Measurements from ENCODE around the gene USP53. TPM values are rescaled to one million over a fixed set of nuclear protein-coding genes. Genes with fewer than 3 reads are reported as not detected.

USP53 gene
- total and polyA plus RNA-seq, 2 of the 13 experiments (the other 11 are each of a cell fraction or from before 2014, with no cell fraction given) = 5.3 to 8.1 TPM

DNA sequence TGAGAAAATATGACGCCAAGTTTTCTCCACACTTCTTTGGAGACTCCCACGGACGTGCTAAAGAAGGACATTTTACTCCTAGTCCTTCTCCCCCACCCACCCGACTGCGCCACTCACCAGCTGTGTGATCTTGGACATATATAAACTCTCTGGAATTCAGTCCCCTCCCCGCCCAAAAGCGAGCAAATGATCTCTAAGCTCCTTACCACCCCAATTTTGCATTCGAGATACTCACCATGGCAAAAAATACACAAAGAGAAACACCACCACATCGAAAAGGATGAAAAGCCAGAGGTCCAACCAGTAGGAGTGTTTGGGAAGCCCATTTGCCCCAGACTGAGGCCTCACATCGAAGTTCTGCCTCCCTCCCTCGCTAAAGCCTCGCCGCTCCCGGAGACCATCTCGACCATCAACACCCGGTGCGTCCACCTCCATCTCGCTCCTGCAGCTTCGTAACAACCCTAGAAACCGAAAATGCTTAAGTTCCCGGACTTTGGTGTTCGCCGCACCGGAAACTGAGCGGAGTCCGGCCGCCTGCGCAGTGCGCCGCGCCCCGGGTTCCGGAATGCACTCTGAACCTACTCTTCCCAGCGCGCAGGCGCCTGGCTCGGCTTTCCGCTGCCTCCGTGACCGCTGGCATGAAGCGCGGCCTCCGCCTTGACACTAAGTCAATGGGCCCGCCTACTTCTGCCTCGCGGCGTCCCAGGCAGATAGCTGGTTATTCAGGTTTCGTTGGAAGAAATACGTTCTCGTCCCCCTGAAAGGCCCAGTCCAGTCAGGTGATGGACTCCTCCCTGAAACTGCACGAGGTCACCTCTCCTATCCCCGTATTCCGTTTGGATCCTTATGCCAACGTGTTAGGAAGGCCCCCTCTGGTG, 87.8 kb downstream of the USP53 start (continued):
- 0 out of 2 replicates have a peak, but pooled peaks have one; percentile 25 for TF ChIP-seq DNMT3B (CRISPR knock-in tag; conservative IDR thresholded peaks at IDR 0.05)
- TF ChIP-seq, protein P1, sequence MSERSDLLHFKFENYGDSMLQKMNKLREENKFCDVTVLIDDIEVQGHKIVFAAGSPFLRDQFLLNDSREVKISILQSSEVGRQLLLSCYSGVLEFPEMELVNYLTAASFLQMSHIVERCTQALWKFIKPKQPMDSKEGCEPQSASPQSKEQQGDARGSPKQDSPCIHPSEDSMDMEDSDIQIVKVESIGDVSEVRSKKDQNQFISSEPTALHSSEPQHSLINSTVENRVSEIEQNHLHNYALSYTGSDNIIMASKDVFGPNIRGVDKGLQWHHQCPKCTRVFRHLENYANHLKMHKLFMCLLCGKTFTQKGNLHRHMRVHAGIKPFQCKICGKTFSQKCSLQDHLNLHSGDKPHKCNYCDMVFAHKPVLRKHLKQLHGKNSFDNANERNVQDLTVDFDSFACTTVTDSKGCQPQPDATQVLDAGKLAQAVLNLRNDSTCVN (CRISPR knock-in tag; IDR thresholded peaks at IDR 0.05; ENCODE audit: borderline replicate concordance) = peak; percentile 79; the same call in 1 of the 2 replicates
- no peak for TF ChIP-seq ZSCAN20 (CRISPR knock-in tag; IDR thresholded peaks at IDR 0.05; ENCODE audit: borderline replicate concordance)
- TF ChIP-seq SALL2 (CRISPR knock-in tag; IDR thresholded peaks at IDR 0.05) = no peak
- TF ChIP-seq ZFP36L1 (CRISPR knock-in tag; IDR thresholded peaks at IDR 0.05) = no peak; the same call in 1 of the 2 replicates
- no peak for TF ChIP-seq SMARCE1 (IDR thresholded peaks at IDR 0.05; ENCODE audit: borderline replicate concordance)
- TF ChIP-seq, protein P2, sequence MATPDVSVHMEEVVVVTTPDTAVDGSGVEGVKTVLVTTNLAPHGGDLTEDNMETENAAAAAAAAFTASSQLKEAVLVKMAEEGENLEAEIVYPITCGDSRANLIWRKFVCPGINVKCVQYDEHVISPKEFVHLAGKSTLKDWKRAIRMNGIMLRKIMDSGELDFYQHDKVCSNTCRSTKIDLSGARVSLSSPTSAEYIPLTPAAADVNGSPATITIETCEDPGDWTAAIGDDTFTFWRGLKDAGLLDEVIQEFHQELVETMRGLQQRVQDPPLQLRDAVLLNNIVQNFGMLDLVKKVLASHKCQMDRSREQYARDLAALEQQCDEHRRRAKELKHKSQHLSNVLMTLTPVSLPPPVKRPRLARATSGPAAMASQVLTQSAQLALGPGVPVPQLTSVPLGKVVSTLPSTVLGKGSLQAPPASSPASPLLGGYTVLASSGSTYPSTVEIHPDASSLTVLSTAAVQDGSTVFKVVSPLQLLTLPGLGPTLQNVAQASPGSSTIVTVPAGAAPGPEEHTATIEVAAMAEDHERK (CRISPR knock-in tag; IDR thresholded peaks at IDR 0.05; ENCODE audit: low read depth) = no peak
- 0 out of 2 replicates have a peak, but pooled peaks have one; percentile 53 for TF ChIP-seq ZNF205 (CRISPR knock-in tag; IDR thresholded peaks at IDR 0.05)
- TF ChIP-seq, protein P3, sequence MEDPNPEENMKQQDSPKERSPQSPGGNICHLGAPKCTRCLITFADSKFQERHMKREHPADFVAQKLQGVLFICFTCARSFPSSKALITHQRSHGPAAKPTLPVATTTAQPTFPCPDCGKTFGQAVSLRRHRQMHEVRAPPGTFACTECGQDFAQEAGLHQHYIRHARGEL (CRISPR knock-in tag; IDR thresholded peaks at IDR 0.05) = no peak
